K562 (cell line): Measurements from ENCODE around the gene ANKRD13D. TPM values are rescaled to one million over a fixed set of nuclear protein-coding genes. Genes with fewer than 3 reads are reported as not detected.

Experiments used
- DIDO1 ChIP-seq: fragments of 450-650 bp; IDR thresholded peaks from 2 replicates; pipeline ENCODE4 v1.6.1; 2016; ENCODE audit warnings: low read depth, missing biosample characterization, missing genetic modification characterization
- EZH2 ChIP-seq: IDR thresholded peaks from 2 replicates; pipeline ENCODE4 v1.6.1; 2012; ENCODE audit warnings: low read depth, mild to moderate bottlenecking, inconsistent platforms, low read length, borderline replicate concordance
- FIP1L1 ChIP-seq: fragments of 200-400 bp; formaldehyde crosslinking; IDR thresholded peaks from 2 replicates; pipeline ENCODE4 v1.6.1; 2018; ENCODE audit warnings: mild to moderate bottlenecking, low read depth, low read length; ENCODE audit not compliant: poor library complexity, severe bottlenecking
- IFI16 ChIP-seq: fragments of 250-450 bp; sonication (Bioruptor Pico); IDR thresholded peaks from 2 replicates; pipeline ENCODE4 v2.1.2; 2022; ENCODE audit warnings: mild to moderate bottlenecking, inconsistent platforms
- ILF3 ChIP-seq: fragments of 450-650 bp; IDR thresholded peaks from 2 replicates; pipeline ENCODE4 v1.6.1; 2018; ENCODE audit warnings: antibody characterized with exemption, mild to moderate bottlenecking, moderate library complexity, borderline replicate concordance
- PHF20 ChIP-seq: fragments of 450-650 bp; IDR thresholded peaks from 2 replicates; pipeline ENCODE4 v1.6.1; 2018; ENCODE audit not compliant: partially characterized antibody
- SMC3 ChIP-seq: conservative IDR thresholded peaks from 2 replicates; pipeline ENCODE4 v1.6.1; 2011; ENCODE audit warnings: low read depth, low read length, improper control_type of control experiment; ENCODE audit not compliant: insufficient read depth
- TGIF2 ChIP-seq: sonication (generic); formaldehyde crosslinking; IDR thresholded peaks from 2 replicates; pipeline ENCODE4 v1.8.1; 2022; ENCODE audit warnings: mild to moderate bottlenecking, missing genetic modification reagents, moderate library complexity
- ZBTB49 ChIP-seq: sonication (generic); formaldehyde crosslinking; IDR thresholded peaks from 2 replicates; pipeline ENCODE4 v1.8.0; 2022; ENCODE audit warnings: missing genetic modification reagents, mild to moderate bottlenecking, borderline replicate concordance
- polyA plus RNA-seq, 8 experiments: library from polyadenylated mRNA; depleted of rRNA in 4 of 8; stranded (reverse) in 5 of 8; unstranded in 3 of 8; fragments of >200 nt; fragmentation: Nextera tagmentation in 2 of 8; fragmentation: Illumina TruSeq in 1 of 8; extraction: Ambion mirVana in 2 of 8; extraction: Trizol in 1 of 8; gene quantifications; 2 replicates each; pipeline versions ENCODE4 v1.2.1 to v1.2.3, GENCODE V29; 2011 to 2014; ENCODE audit warnings: inconsistent platforms in 1 of 8, missing spikeins in 1 of 8
- total RNA-seq, 7 experiments: library from RNA; depleted of rRNA in 6 of 7; stranded (reverse); fragments of >200 nt in 6 of 7; fragmentation: Illumina TruSeq in 2 of 7; extraction: Trizol in 2 of 7; gene quantifications; 2 replicates each; pipeline versions ENCODE4 v1.2.1 to v1.2.3, GENCODE V29; 2011 to 2021; ENCODE audit warnings: low replicate concordance in 1 of 7
- TF ChIP-seq, protein P1 (sequence below): sonication (generic); formaldehyde crosslinking; IDR thresholded peaks from 2 replicates; pipeline ENCODE4 v1.8.1; 2023; ENCODE audit warnings: mild to moderate bottlenecking, missing genetic modification reagents
- TF ChIP-seq, protein P2 (sequence below), 3 experiments: fragments of 200-800 bp in 1 of 3; fragments of 250-450 bp in 1 of 3; fragments of 450-650 bp in 1 of 3; sonication (Bioruptor Pico) in 1 of 3; sonication (Bioruptor generic) in 1 of 3; formaldehyde crosslinking in 1 of 3; IDR thresholded peaks; 2 replicates each; pipeline versions ENCODE4 v1.6.1 to v1.8.0; 2016 to 2022; ENCODE audit warnings: mild to moderate bottlenecking in 2 of 3, missing genetic modification characterization in 2 of 3, missing compliant biosample characterization in 1 of 3, moderate library complexity in 1 of 3

ANKRD13D gene
- total and polyA plus RNA-seq, 9 of the 15 experiments (the other 6 are each of a cell fraction or from before 2014, with no cell fraction given): 0.94 to 40.9 (median 22.4) TPM

DNA sequence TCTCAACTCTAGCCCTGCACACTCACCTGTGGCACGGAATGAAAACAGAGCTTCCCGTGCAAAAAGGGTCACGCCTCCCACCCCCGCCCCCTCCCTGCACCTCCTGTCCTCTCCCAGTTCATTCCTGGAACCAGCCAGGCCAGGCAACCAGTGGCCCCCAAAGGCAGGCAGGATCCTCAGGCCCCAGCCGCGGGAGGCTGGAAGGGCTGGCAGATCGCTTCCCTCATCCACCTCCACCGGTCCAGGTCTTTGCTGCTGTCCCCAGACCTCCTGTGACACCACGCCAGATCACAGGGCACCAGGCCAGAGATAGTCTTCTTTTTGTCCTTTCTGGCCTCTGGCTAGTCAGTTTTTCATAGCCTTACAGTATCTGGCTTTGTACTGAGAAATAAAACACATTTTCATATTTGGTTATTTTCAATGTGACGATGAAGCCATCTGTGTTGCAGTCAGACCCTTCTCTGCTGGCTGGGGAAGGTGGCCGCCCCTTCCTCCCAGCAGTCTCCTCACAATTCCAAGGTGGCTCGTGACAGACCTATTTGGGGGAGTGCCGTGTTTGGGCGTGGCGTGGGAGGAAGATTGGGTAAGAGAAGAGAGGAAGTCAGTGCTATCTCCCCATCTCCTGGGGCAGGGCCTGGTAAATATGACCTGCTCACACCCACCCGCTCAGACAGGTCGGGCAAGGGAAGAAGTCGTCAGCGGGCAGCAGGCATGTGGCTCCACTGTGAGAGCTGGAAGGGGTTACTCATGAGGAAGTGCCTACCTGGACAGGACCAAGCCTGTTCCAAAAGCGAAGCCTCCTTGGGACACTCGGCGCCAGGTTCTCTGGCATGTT is 23.3 kb downstream of the ANKRD13D start (continued):
- TF ChIP-seq ZBTB49: no peak
- peak; percentile 3 for TF ChIP-seq PHF20
- no peak for TF ChIP-seq TGIF2 (CRISPR knock-in tag)
- TF ChIP-seq FIP1L1: no peak
- no peak for TF ChIP-seq IFI16
- TF ChIP-seq, protein P1, sequence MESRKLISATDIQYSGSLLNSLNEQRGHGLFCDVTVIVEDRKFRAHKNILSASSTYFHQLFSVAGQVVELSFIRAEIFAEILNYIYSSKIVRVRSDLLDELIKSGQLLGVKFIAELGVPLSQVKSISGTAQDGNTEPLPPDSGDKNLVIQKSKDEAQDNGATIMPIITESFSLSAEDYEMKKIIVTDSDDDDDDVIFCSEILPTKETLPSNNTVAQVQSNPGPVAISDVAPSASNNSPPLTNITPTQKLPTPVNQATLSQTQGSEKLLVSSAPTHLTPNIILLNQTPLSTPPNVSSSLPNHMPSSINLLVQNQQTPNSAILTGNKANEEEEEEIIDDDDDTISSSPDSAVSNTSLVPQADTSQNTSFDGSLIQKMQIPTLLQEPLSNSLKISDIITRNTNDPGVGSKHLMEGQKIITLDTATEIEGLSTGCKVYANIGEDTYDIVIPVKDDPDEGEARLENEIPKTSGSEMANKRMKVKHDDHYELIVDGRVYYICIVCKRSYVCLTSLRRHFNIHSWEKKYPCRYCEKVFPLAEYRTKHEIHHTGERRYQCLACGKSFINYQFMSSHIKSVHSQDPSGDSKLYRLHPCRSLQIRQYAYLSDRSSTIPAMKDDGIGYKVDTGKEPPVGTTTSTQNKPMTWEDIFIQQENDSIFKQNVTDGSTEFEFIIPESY: no peak
- TF ChIP-seq DIDO1 (tag): no peak
- no peak for TF ChIP-seq SMC3
- no peak for TF ChIP-seq ILF3
- no peak for TF ChIP-seq EZH2
- TF ChIP-seq, protein P2, sequence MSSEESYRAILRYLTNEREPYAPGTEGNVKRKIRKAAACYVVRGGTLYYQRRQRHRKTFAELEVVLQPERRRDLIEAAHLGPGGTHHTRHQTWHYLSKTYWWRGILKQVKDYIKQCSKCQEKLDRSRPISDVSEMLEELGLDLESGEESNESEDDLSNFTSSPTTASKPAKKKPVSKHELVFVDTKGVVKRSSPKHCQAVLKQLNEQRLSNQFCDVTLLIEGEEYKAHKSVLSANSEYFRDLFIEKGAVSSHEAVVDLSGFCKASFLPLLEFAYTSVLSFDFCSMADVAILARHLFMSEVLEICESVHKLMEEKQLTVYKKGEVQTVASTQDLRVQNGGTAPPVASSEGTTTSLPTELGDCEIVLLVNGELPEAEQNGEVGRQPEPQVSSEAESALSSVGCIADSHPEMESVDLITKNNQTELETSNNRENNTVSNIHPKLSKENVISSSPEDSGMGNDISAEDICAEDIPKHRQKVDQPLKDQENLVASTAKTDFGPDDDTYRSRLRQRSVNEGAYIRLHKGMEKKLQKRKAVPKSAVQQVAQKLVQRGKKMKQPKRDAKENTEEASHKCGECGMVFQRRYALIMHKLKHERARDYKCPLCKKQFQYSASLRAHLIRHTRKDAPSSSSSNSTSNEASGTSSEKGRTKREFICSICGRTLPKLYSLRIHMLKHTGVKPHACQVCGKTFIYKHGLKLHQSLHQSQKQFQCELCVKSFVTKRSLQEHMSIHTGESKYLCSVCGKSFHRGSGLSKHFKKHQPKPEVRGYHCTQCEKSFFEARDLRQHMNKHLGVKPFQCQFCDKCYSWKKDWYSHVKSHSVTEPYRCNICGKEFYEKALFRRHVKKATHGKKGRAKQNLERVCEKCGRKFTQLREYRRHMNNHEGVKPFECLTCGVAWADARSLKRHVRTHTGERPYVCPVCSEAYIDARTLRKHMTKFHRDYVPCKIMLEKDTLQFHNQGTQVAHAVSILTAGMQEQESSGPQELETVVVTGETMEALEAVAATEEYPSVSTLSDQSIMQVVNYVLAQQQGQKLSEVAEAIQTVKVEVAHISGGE (CRISPR knock-in tag; IDR thresholded peaks at IDR 0.05): peak in 1 of 3 experiments; percentile 32; a peak in 2 of 6 replicates
